ENCODE measurements around the gene HMCN2. TPM values are rescaled to one million over a fixed set of nuclear protein-coding genes. Genes with fewer than 3 reads are reported as not detected.

HMCN2 gene
- total and polyA plus RNA-seq, 5 donors from 2014 or later: not detected

DNA sequence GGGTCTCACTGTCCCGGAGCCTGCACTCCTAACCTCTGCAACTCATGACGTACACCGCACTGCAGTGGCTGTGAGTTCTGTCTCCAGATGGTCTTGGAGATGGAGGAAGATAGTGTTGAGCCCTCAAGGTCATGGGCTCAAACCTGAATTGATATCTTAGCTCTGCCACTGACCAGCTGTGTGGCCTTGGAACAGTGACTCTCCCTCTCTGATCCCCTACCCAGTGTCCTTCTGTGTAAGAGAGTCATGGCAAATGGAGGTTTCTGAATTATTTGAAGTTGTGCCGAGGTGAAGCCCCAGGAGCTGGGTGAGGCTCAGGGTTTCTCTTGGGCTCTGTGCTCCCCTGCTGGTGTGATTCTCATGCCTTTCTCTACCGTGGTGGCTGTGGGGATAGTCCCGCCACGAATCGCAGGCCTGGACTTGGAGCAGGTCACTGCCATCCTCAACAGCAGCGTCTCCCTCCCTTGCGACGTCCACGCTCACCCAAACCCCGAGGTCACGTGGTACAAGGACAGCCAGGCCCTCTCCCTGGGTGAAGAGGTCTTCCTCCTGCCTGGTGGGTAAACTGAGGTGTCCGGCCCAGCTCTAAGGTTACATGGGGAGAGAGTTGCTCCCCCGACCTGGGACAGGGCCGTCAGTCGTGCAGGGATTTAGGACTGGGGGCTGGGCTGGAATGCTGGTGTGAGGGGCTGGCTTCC lies 118.6 kb downstream of the HMCN2 start:
- Mint-ChIP-seq H3K27ac (no peak overlapping the region), H3K4me3 (no peak overlapping the region), H3K9me3 (no peaks in the 10 kb centered on the region), H3K4me1 (no peaks in the 10 kb centered on the region), H3K27me3 (peaks cover 6% of the 10 kb centered on the region), H3K36me3 (no peaks in the 10 kb centered on the region)
- no peaks in the 10 kb centered on the region for H3K36me3 ChIP-seq (ENCODE audit: control insufficient read depth, insufficient read depth, low read length)
- no peak overlapping the region for H3K27ac ChIP-seq (ENCODE audit: insufficient read depth, low read length, poor library complexity, severe bottlenecking)
- no peaks in the 10 kb centered on the region for H3K27me3 ChIP-seq (ENCODE audit: control insufficient read depth, insufficient read depth, low read length)
- H3K9me3 ChIP-seq (ENCODE audit: control insufficient read depth in 2 of 2, low read length in 2 of 2): no peaks in the 10 kb centered on the region
- ATAC-seq (ENCODE audit: low read depth in 2 of 2): no peak
- no peak for DNase-seq
- no peak overlapping the region for H3K4me3 ChIP-seq (ENCODE audit: low read depth, low read length)
- no peaks in the 10 kb centered on the region for H3K4me1 ChIP-seq (ENCODE audit: control insufficient read depth, insufficient read depth, low read length, poor library complexity, severe bottlenecking)

- H3K27me3 Mint-ChIP-seq: peaks cover 6% of the 10 kb centered on the region
- no peaks in the 10 kb centered on the region for H3K9me3 ChIP-seq (ENCODE audit: control insufficient read depth in 2 of 2, low read length in 2 of 2)
These were observed 119.7 kb downstream of the HMCN2 start for GRCh38 chr9:130385257-130385656.

DNA sequence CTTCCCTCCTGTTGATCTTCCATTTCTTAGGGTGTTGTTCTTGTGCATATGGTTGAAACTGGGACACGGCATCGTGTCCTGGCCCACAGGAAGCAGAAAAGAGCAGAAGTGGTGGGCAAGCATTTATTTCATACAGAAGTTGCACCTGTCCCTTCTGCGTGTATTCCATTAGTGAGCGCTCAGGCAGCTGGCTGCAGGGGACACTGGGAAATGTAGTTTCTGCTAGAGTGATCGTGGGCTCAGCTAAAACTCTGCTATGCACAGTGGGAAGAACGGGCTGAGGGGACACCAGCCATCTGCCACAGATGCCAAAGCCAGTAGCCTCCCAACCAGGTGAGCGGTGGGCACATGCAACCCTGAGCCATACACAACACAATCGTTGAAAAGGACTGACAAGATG lies 121.8 kb downstream of the HMCN2 start:
- Mint-ChIP-seq H3K9me3 (no peaks in the 10 kb centered on the region), H3K36me3 (no peaks in the 10 kb centered on the region), H3K27ac (no peak overlapping the region), H3K4me3 (no peak overlapping the region), H3K4me1 (no peaks in the 10 kb centered on the region), H3K27me3 (no peaks in the 10 kb centered on the region)
- no peaks in the 10 kb centered on the region for H3K4me1 ChIP-seq (ENCODE audit: control insufficient read depth, insufficient read depth, low read length, poor library complexity, severe bottlenecking)
- H3K27me3 ChIP-seq (ENCODE audit: control insufficient read depth, insufficient read depth, low read length): no peaks in the 10 kb centered on the region
- no peaks in the 10 kb centered on the region for H3K36me3 ChIP-seq (ENCODE audit: control insufficient read depth, insufficient read depth, low read length)
- ATAC-seq (ENCODE audit: low read depth in 2 of 2) (no peak), DNase-seq (no peak)
- H3K27ac ChIP-seq (ENCODE audit: insufficient read depth, low read length, poor library complexity, severe bottlenecking): no peak overlapping the region
- H3K9me3 ChIP-seq (ENCODE audit: control insufficient read depth in 2 of 2, low read length in 2 of 2): no peaks in the 10 kb centered on the region
- H3K4me3 ChIP-seq (ENCODE audit: low read depth, low read length): no peak overlapping the region

More at GRCh38 chr9:130385257-130385656, 119.7 kb downstream of the HMCN2 start:
- Mint-ChIP-seq H3K4me1 (no peaks in the 10 kb centered on the region), H3K36me3 (no peaks in the 10 kb centered on the region), H3K27ac (no peak overlapping the region), H3K4me3 (no peak overlapping the region), H3K9me3 (no peaks in the 10 kb centered on the region)
- no peak overlapping the region for H3K27ac ChIP-seq (ENCODE audit: insufficient read depth, low read length, poor library complexity, severe bottlenecking)
- no peaks in the 10 kb centered on the region for H3K27me3 ChIP-seq (ENCODE audit: control insufficient read depth, insufficient read depth, low read length)
- DNase-seq (no peak), ATAC-seq (ENCODE audit: low read depth in 2 of 2) (no peak)
- H3K4me3 ChIP-seq (ENCODE audit: low read depth, low read length): no peak overlapping the region
- no peaks in the 10 kb centered on the region for H3K36me3 ChIP-seq (ENCODE audit: control insufficient read depth, insufficient read depth, low read length)
- H3K4me1 ChIP-seq (ENCODE audit: control insufficient read depth, insufficient read depth, low read length, poor library complexity, severe bottlenecking): no peaks in the 10 kb centered on the region

- H3K4me1 ChIP-seq (ENCODE audit: control insufficient read depth, insufficient read depth, low read length, poor library complexity, severe bottlenecking): no peaks in the 10 kb centered on the region
- no peak overlapping the region for H3K4me3 ChIP-seq (ENCODE audit: low read depth, low read length)
- DNase-seq (no peak), ATAC-seq (ENCODE audit: low read depth in 2 of 2) (no peak)
- no peak overlapping the region for H3K4me3 Mint-ChIP-seq
- no peaks in the 10 kb centered on the region for H3K4me1 Mint-ChIP-seq
- no peak overlapping the region for H3K27ac ChIP-seq (ENCODE audit: insufficient read depth, low read length, poor library complexity, severe bottlenecking)
- no peaks in the 10 kb centered on the region for H3K36me3 Mint-ChIP-seq
- H3K9me3 ChIP-seq (ENCODE audit: control insufficient read depth in 2 of 2, low read length in 2 of 2): no peaks in the 10 kb centered on the region
- no peaks in the 10 kb centered on the region for H3K27me3 ChIP-seq (ENCODE audit: control insufficient read depth, insufficient read depth, low read length)
- no peak overlapping the region for H3K27ac Mint-ChIP-seq
- no peaks in the 10 kb centered on the region for H3K9me3 Mint-ChIP-seq
- H3K36me3 ChIP-seq (ENCODE audit: control insufficient read depth, insufficient read depth, low read length): no peaks in the 10 kb centered on the region
- H3K27me3 Mint-ChIP-seq: no peaks in the 10 kb centered on the region
These were observed 122.3 kb downstream of the HMCN2 start for GRCh38 chr9:130387905-130388304.

DNA sequence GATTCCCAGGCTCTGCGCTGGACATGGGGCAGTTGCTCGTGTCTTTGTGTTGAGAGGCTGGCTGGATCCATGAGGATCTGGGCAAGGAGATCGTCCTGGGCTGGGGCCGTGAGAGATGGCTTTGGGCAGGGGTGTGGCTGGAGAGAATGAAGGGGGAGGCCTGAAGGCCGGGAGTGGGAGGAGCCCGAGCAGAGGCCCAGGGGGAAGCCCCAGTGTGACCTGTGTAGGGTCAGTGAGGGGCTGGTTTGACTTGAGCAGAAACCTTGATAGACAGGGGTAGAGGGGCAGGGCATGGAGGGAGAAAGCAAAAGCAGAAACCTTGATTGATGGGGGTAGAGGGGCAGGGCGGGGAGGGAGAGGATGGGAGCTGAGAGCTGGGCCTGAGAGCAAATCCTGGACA lies 124.8 kb downstream of the HMCN2 start:
- DNase-seq (no peak), ATAC-seq (ENCODE audit: low read depth in 2 of 2) (no peak)
- Histone ChIP-seq H3K36me3 (ENCODE audit: control insufficient read depth, insufficient read depth, low read length) (no peaks in the 10 kb centered on the region), H3K27ac (ENCODE audit: insufficient read depth, low read length, poor library complexity, severe bottlenecking) (no peak overlapping the region), H3K9me3 (ENCODE audit: control insufficient read depth in 2 of 2, low read length in 2 of 2) (no peaks in the 10 kb centered on the region), H3K4me3 (ENCODE audit: low read depth, low read length) (no peak overlapping the region), H3K4me1 (ENCODE audit: control insufficient read depth, insufficient read depth, low read length, poor library complexity, severe bottlenecking) (no peaks in the 10 kb centered on the region), H3K27me3 (ENCODE audit: control insufficient read depth, insufficient read depth, low read length) (no peaks in the 10 kb centered on the region)
- Mint-ChIP-seq H3K4me3 (no peak overlapping the region), H3K27ac (no peak overlapping the region), H3K9me3 (no peaks in the 10 kb centered on the region), H3K36me3 (no peaks in the 10 kb centered on the region), H3K27me3 (no peaks in the 10 kb centered on the region), H3K4me1 (no peaks in the 10 kb centered on the region)

GRCh38 chr9:130390986-130391385 lies 125.4 kb downstream of the HMCN2 start:
- Histone ChIP-seq H3K4me1 (ENCODE audit: control insufficient read depth, insufficient read depth, low read length, poor library complexity, severe bottlenecking) (no peaks in the 10 kb centered on the region), H3K9me3 (ENCODE audit: control insufficient read depth in 2 of 2, low read length in 2 of 2) (no peaks in the 10 kb centered on the region), H3K27me3 (ENCODE audit: control insufficient read depth, insufficient read depth, low read length) (no peaks in the 10 kb centered on the region), H3K4me3 (ENCODE audit: low read depth, low read length) (no peak overlapping the region), H3K27ac (ENCODE audit: insufficient read depth, low read length, poor library complexity, severe bottlenecking) (no peak overlapping the region), H3K36me3 (ENCODE audit: control insufficient read depth, insufficient read depth, low read length) (no peaks in the 10 kb centered on the region)
- H3K36me3 Mint-ChIP-seq: no peaks in the 10 kb centered on the region
- H3K4me1 Mint-ChIP-seq: no peaks in the 10 kb centered on the region
- H3K4me3 Mint-ChIP-seq: no peak overlapping the region
- H3K27ac Mint-ChIP-seq: no peak overlapping the region
- no peak for DNase-seq
- H3K27me3 Mint-ChIP-seq: no peaks in the 10 kb centered on the region
- no peaks in the 10 kb centered on the region for H3K9me3 Mint-ChIP-seq
- no peak for ATAC-seq (ENCODE audit: low read depth in 2 of 2)

DNA sequence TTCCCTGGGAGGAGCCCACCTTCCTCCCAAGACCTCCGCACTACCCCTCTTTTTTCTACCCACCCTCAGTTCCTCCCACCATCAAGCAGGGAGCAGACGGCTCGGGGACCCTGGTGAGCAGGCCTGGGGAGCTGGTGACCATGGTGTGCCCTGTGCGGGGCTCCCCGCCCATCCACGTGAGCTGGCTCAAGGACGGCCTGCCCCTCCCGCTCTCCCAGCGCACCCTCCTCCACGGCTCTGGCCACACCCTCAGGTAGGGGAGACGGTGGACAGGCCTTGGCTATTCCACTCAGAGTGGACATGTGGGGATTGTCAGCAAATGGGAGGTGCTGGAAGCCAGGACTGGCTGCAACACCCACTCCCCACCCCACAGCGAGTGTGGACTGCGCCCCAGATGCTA lies 126.3 kb downstream of the HMCN2 start:
- no peaks in the 10 kb centered on the region for H3K27me3 ChIP-seq (ENCODE audit: control insufficient read depth, insufficient read depth, low read length)
- no peaks in the 10 kb centered on the region for H3K4me1 ChIP-seq (ENCODE audit: control insufficient read depth, insufficient read depth, low read length, poor library complexity, severe bottlenecking)
- H3K27ac ChIP-seq (ENCODE audit: insufficient read depth, low read length, poor library complexity, severe bottlenecking): no peak overlapping the region
- H3K9me3 ChIP-seq (ENCODE audit: control insufficient read depth in 2 of 2, low read length in 2 of 2): no peaks in the 10 kb centered on the region
- Mint-ChIP-seq H3K27ac (no peak overlapping the region), H3K27me3 (no peaks in the 10 kb centered on the region), H3K4me3 (no peak overlapping the region), H3K36me3 (no peaks in the 10 kb centered on the region), H3K9me3 (no peaks in the 10 kb centered on the region), H3K4me1 (no peaks in the 10 kb centered on the region)
- no peaks in the 10 kb centered on the region for H3K36me3 ChIP-seq (ENCODE audit: control insufficient read depth, insufficient read depth, low read length)
- ATAC-seq (ENCODE audit: low read depth in 2 of 2) (no peak), DNase-seq (no peak)
- H3K4me3 ChIP-seq (ENCODE audit: low read depth, low read length): no peak overlapping the region

DNA sequence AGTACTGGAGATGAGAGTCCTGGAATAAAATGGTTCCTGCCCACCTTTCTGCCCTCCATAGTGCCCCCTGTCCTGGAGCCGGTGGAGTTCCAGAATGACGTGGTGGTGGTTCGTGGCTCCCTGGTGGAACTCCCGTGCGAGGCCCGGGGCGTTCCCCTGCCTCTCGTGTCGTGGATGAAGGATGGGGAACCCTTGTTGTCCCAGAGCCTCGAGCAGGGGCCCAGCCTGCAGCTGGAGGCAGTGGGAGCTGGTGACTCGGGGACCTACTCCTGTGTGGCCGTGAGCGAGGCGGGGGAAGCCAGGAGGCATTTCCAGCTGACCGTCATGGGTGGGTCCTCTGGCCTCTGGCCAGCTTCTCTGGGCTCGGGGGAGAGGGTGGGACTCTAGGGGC lies 128.1 kb downstream of the HMCN2 start:
- H3K4me1 Mint-ChIP-seq: no peaks in the 10 kb centered on the region
- H3K27me3 ChIP-seq (ENCODE audit: control insufficient read depth, insufficient read depth, low read length): no peaks in the 10 kb centered on the region
- H3K27ac Mint-ChIP-seq: no peak overlapping the region

More for the DNA sequence above, 128.1 kb downstream of the HMCN2 start:
- no peak for ATAC-seq (ENCODE audit: low read depth in 2 of 2)
- H3K9me3 ChIP-seq (ENCODE audit: control insufficient read depth in 2 of 2, low read length in 2 of 2): no peaks in the 10 kb centered on the region
- no peaks in the 10 kb centered on the region for H3K27me3 Mint-ChIP-seq
- no peak overlapping the region for H3K4me3 ChIP-seq (ENCODE audit: low read depth, low read length)
- no peak overlapping the region for H3K4me3 Mint-ChIP-seq
- H3K36me3 Mint-ChIP-seq: no peaks in the 10 kb centered on the region
- H3K9me3 Mint-ChIP-seq: peaks cover 0 to 1% (median 0%) of the 10 kb centered on the region in 7 donors
- H3K4me1 ChIP-seq (ENCODE audit: control insufficient read depth, insufficient read depth, low read length, poor library complexity, severe bottlenecking): no peaks in the 10 kb centered on the region
- no peak for DNase-seq
- H3K36me3 ChIP-seq (ENCODE audit: control insufficient read depth, insufficient read depth, low read length): no peaks in the 10 kb centered on the region
- H3K27ac ChIP-seq (ENCODE audit: insufficient read depth, low read length, poor library complexity, severe bottlenecking): no peak overlapping the region
